Peyer's patch (tissue), 4 donors: ENCODE data around the gene SLC25A6. TPM values are rescaled to one million over a fixed set of nuclear protein-coding genes. Genes with fewer than 3 reads are reported as not detected.
A peak's percentile ranks its signal among the peaks of the same experiment; 100 is the strongest.

Source experiments
- DNase-seq, 3 donors: peaks; one replicate each; pipeline ENCODE4 v3.0.0-alpha.2; 2017 to 2019
- H3K27ac ChIP-seq, 4 donors: fragments of 200-600 bp; sonication (generic); one replicate each; pipeline ENCODE4 v1.5.1; 2016 to 2019
- H3K27me3 ChIP-seq, 2 donors: fragments of 200-600 bp; sonication (generic); one replicate each; pipeline ENCODE4 v1.5.1; 2019
- H3K36me3 ChIP-seq, 3 donors: fragments of 200-600 bp; sonication (generic); one replicate each; pipeline ENCODE4 v1.5.1; 2016 to 2019
- H3K4me1 ChIP-seq, 4 donors: fragments of 200-600 bp; sonication (generic); one replicate each; pipeline ENCODE4 v1.5.1; 2016 to 2019
- H3K4me3 ChIP-seq, 4 donors: fragments of 200-600 bp; sonication (generic); 1 replicate in 3 of 4; 2 replicates in 1 of 4; pipeline ENCODE4 v1.5.1; 2016 to 2019; ENCODE audit warnings: mild to moderate bottlenecking in 1 of 4
- H3K9me3 ChIP-seq, 4 donors: fragments of 200-600 bp; sonication (generic); one replicate each; pipeline ENCODE4 v1.5.1; 2016 to 2019; ENCODE audit warnings: mild to moderate bottlenecking in 1 of 4
- POLR2A ChIP-seq, 2 donors: fragments of 450-650 bp; IDR thresholded peaks; one replicate each; pipeline ENCODE4 v1.5.1; 2017; ENCODE audit warnings: antibody characterized with exemption in 2 of 2, mild to moderate bottlenecking in 2 of 2, moderate library complexity in 2 of 2
- total RNA-seq, 4 donors: library from RNA; depleted of rRNA; stranded (reverse); fragments of >200 nt; gene quantifications; one replicate each; pipeline ENCODE4 v1.1.0, GENCODE V29; 2016
- TF ChIP-seq, protein P1 (sequence below), 6 experiments: fragments of 450-650 bp in 4 of 6; fragments of 200-600 bp in 2 of 6; sonication (generic) in 1 of 6; IDR thresholded peaks; one replicate each; pipeline ENCODE4 v1.5.1; 2017 to 2019; ENCODE audit warnings: antibody characterized with exemption in 6 of 6, mild to moderate bottlenecking in 3 of 6, moderate library complexity in 1 of 6

The SLC25A6 gene
- total RNA-seq, 4 donors from 2014 or later: 201 to 361 (median 314) TPM

DNA sequence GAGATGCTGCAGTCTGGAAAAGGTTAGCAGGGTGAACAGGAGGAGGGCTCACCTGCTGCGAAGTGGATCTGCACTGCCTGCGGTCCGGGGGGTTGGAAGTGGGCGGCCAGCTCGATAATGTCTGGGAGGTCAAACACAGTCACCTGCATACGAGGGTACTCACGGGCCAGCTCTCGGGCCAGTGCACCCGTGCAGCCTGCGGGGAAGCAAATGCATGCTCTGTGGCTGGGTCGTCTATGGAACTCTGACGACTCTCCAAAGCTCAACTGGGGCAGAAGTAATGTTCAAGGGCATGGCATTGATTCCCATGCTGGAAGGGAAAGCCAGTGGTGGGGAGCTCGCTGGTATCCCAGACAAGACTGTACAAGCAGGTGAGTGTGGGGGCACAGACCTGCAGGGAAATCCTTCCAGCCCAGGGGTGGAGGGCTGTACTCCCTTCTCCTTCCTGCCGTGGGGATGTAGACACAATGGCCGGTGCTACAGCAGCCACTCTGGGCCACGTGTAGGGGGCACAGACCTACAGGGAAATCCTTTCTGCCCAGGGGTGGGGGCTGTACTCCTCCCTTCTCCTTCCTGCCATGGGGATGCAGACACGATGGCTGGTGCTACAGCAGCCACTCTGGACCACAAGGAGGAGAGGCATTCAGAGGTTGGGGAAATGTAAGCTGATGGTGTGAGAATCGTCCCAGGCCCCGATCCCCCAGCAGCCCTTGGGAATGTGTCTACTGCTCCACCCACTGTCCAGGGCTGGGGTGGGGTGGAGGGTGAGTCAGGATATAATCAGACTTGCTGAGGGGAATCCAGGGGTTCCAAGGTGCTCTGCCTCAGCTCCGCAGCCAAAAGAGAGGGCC is 26.2 kb upstream of the SLC25A6 start:
- Histone ChIP-seq H3K36me3 (peaks cover 0 to 41% (median 0%) of the 10 kb centered on the region in 3 donors), H3K9me3 (peaks cover 0 to 11% (median 5%) of the 10 kb centered on the region in 4 donors), H3K27me3 (no peaks in the 10 kb centered on the region), H3K4me1 (no peaks in the 10 kb centered on the region), H3K27ac (no peak overlapping the region), H3K4me3 (no peak overlapping the region)
- DNase-seq: peak in 1 of 3 donors; percentile 40
- TF ChIP-seq, protein P1, sequence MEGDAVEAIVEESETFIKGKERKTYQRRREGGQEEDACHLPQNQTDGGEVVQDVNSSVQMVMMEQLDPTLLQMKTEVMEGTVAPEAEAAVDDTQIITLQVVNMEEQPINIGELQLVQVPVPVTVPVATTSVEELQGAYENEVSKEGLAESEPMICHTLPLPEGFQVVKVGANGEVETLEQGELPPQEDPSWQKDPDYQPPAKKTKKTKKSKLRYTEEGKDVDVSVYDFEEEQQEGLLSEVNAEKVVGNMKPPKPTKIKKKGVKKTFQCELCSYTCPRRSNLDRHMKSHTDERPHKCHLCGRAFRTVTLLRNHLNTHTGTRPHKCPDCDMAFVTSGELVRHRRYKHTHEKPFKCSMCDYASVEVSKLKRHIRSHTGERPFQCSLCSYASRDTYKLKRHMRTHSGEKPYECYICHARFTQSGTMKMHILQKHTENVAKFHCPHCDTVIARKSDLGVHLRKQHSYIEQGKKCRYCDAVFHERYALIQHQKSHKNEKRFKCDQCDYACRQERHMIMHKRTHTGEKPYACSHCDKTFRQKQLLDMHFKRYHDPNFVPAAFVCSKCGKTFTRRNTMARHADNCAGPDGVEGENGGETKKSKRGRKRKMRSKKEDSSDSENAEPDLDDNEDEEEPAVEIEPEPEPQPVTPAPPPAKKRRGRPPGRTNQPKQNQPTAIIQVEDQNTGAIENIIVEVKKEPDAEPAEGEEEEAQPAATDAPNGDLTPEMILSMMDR (IDR thresholded peaks at IDR 0.05): no peak
- no peak for TF ChIP-seq POLR2A (IDR thresholded peaks at IDR 0.05)

- H3K9me3 ChIP-seq: peaks cover 0 to 4% (median 0%) of the 10 kb centered on the region in 4 donors
- H3K4me1 ChIP-seq: no peaks in the 10 kb centered on the region
- H3K27me3 ChIP-seq: no peaks in the 10 kb centered on the region
- DNase-seq: peak in 1 of 3 donors; percentile 34
- H3K27ac ChIP-seq: no peak overlapping the region
- H3K36me3 ChIP-seq: peaks cover 0 to 43% (median 0%) of the 10 kb centered on the region in 3 donors
- H3K4me3 ChIP-seq: no peak overlapping the region
- TF ChIP-seq POLR2A (IDR thresholded peaks at IDR 0.05): no peak
- TF ChIP-seq, protein P1 (IDR thresholded peaks at IDR 0.05): no peak
Observed at GRCh38 chrX:1416965-1417760, 25.2 kb upstream of the SLC25A6 start.

DNA sequence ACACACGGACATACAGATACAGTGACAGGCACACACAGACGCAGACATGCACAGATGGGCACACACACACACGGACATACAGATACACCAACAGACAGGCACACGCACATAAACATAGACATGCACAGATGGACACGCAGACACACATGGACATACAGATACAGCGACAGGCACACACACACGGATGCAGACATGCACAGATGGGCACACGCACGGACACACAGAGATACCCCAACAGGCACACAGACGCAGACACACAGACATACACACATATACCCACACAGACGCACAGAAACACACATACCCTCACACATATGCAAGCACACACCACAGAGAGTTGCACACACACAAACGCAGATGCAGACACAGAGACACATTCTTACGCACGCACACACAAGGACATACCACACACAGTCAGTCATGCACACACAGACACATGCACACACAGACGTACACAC is 24.4 kb upstream of the SLC25A6 start:
- TF ChIP-seq, protein P1 (IDR thresholded peaks at IDR 0.05): no peak
- TF ChIP-seq POLR2A (IDR thresholded peaks at IDR 0.05): no peak
- DNase-seq: peak in 1 of 3 donors; percentile 26
- Histone ChIP-seq H3K4me3 (no peak overlapping the region), H3K9me3 (no peaks in the 10 kb centered on the region), H3K27me3 (no peaks in the 10 kb centered on the region), H3K36me3 (peaks cover 0 to 45% (median 0%) of the 10 kb centered on the region in 3 donors), H3K27ac (no peak overlapping the region), H3K4me1 (no peaks in the 10 kb centered on the region)

DNA sequence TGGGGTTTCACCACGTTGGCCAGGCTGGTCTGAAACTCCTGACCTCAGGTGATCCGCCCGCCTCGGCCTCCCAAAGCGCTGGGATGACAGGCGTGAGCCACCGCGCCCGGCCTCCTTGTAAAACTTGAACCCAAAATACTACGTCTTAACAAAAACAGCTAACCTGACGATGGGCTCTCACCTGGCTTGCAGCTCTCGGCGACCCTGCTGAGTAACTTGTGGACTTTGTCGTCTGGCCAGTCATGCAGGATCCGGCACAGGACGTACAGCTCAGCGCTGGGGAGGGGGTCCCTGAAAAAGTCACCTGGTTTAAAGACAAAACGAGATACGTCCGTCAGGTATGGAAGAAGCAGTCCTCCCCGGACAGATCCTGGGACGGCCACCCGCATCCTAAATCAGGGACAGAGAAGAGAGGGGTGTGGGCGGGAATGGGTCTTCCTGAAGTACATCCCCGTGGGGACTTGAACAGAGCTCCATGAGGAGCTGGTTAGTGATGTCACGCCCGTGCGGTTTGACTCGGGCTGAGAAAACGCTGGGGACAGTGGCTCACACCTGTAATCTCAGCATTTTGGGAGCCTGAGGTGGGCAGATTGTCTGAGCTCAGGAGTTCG is 20.7 kb upstream of the SLC25A6 start:
- H3K9me3 ChIP-seq: no peaks in the 10 kb centered on the region
- peaks cover 0 to 39% (median 0%) of the 10 kb centered on the region in 3 donors for H3K36me3 ChIP-seq
- H3K27ac ChIP-seq: no peak overlapping the region
- no peaks in the 10 kb centered on the region for H3K27me3 ChIP-seq
- peak in 2 of 3 donors; percentile 14 to 38 for DNase-seq
- TF ChIP-seq POLR2A (IDR thresholded peaks at IDR 0.05): no peak
- TF ChIP-seq, protein P1 (IDR thresholded peaks at IDR 0.05): no peak
- H3K4me3 ChIP-seq: no peak overlapping the region
- H3K4me1 ChIP-seq: no peaks in the 10 kb centered on the region

DNA sequence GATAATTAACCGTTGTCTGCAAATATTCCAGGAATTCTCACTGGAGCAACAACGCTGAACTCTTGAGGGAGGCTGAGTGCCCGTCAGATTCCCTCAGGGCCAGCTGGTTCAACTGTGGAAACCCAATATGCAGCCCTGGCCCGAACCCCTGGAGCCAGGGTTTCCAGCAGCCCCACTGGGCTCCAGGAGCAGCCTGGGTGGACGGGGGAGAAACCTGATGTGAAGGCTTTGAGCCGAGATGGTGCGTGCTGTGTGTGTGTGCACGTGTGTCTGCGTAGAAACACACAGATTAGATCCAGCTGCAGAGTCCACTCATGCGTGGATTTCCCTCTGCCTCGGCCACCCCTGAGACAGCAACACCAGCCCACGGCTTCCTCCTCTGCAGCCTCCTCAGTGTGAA is 19.4 kb upstream of the SLC25A6 start:
- Histone ChIP-seq H3K4me1 (no peaks in the 10 kb centered on the region), H3K36me3 (peaks cover 0 to 52% (median 0%) of the 10 kb centered on the region in 3 donors)
- DNase-seq: peak in 2 of 3 donors; percentile 38 to 44

More for the DNA sequence above, 19.4 kb upstream of the SLC25A6 start:
- Histone ChIP-seq H3K9me3 (no peaks in the 10 kb centered on the region), H3K4me3 (no peak overlapping the region), H3K27me3 (no peaks in the 10 kb centered on the region), H3K27ac (no peak overlapping the region)
- TF ChIP-seq, protein P1 (IDR thresholded peaks at IDR 0.05): no peak
- TF ChIP-seq POLR2A (IDR thresholded peaks at IDR 0.05): no peak
